ENCODE measurements around the gene NCOA3.

NCOA3 gene

DNA sequence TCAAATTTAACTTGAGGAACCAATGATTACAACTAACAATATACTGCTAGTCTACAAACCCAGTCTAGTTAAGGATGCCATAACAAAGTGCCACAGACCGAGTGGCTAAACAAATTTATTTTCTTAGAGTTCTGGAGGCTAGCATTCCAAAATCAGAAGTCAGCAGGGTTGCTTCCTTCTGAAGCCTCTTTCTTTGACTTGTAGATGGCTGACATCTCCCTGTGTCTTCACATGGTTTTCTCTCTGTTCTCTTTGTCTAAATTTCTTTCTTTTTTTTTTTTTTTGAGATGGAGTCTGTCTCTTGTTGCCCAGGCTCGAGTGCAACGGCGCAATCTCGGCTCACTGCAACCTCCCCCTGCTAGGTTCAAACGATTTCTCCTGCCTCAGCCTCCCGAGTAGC, 56.1 kb downstream of the NCOA3 start:
- peak overlapping the region; percentile 3; the same call in 1 of the 2 replicates for H3K4me3 ChIP-seq (ENCODE audit: low read length)
- H3K27me3 ChIP-seq (ENCODE audit: insufficient read depth, low read length): no peaks in the 10 kb centered on the region
- peak overlapping the region; percentile 2; the same call in 1 of the 2 replicates for H3K9ac ChIP-seq (ENCODE audit: low read depth, low read length)
- no peaks in the 10 kb centered on the region; the same call in 1 of the 2 replicates for H3K36me3 ChIP-seq (ENCODE audit: insufficient read depth, low read length)
- H3K27ac ChIP-seq (ENCODE audit: low read depth, low read length): peak overlapping the region; percentile 62; the same call in 1 of the 2 replicates
- 16% methylated on average over 6 of the region's 7 CpGs for WGBS
- H3K9me3 ChIP-seq (ENCODE audit: insufficient read depth, low read depth, low read length): no peaks in the 10 kb centered on the region
- peaks cover 38% of the 10 kb centered on the region for H3K4me1 ChIP-seq (ENCODE audit: insufficient read depth, low read length)

GRCh38 chr20:47558295-47559066, 56.8 kb downstream of the NCOA3 start:
- no peaks in the 10 kb centered on the region for H3K9me3 ChIP-seq (ENCODE audit: insufficient read depth, low read depth, low read length)
- WGBS: 77% methylated on average over 10 of the region's 10 CpGs
- no peaks in the 10 kb centered on the region for H3K27me3 ChIP-seq (ENCODE audit: insufficient read depth, low read length)
- peak overlapping the region; percentile 62; the same call in 1 of the 2 replicates for H3K27ac ChIP-seq (ENCODE audit: low read depth, low read length)
- H3K36me3 ChIP-seq (ENCODE audit: insufficient read depth, low read length): no peaks in the 10 kb centered on the region
- no peak overlapping the region for H3K4me3 ChIP-seq (ENCODE audit: low read length)
- peaks cover 38% of the 10 kb centered on the region for H3K4me1 ChIP-seq (ENCODE audit: insufficient read depth, low read length)
- H3K9ac ChIP-seq (ENCODE audit: low read depth, low read length): peak overlapping the region; percentile 1; the same call in 1 of the 2 replicates

GRCh38 chr20:47559141-47559540, 57.5 kb downstream of the NCOA3 start:
- Histone ChIP-seq H3K27me3 (ENCODE audit: insufficient read depth, low read length) (no peaks in the 10 kb centered on the region), H3K36me3 (ENCODE audit: insufficient read depth, low read length) (no peaks in the 10 kb centered on the region), H3K9ac (ENCODE audit: low read depth, low read length) (no peak overlapping the region), H3K4me1 (ENCODE audit: insufficient read depth, low read length) (peaks cover 38% of the 10 kb centered on the region), H3K9me3 (ENCODE audit: insufficient read depth, low read depth, low read length) (no peaks in the 10 kb centered on the region), H3K4me3 (ENCODE audit: low read length) (no peak overlapping the region), H3K27ac (ENCODE audit: low read depth, low read length) (no peak overlapping the region)

DNA sequence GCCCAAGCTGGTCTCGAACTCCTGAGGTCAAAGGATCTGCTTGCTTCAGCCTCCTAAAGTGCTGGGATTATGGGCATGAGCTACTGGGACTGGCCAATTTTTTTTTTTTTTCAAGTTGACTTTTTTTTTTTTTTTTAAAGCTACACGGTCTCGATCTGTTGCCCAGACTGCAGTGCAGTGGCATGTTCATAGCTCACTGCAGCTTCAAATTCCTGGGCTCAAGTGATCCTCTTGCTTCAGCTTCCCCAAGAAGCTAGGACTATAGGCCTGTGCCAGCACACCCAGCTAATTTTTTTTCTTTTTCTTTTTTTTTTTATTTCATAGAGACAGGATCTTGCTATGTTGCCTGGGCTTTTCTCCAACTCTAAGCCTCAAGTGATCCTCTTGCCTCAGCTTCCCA, 59.5 kb downstream of the NCOA3 start:
- Histone ChIP-seq H3K9me3 (ENCODE audit: insufficient read depth, low read depth, low read length) (no peaks in the 10 kb centered on the region), H3K27me3 (ENCODE audit: insufficient read depth, low read length) (no peaks in the 10 kb centered on the region), H3K9ac (ENCODE audit: low read depth, low read length) (no peak overlapping the region), H3K4me1 (ENCODE audit: insufficient read depth, low read length) (peaks cover 31% of the 10 kb centered on the region), H3K4me3 (ENCODE audit: low read length) (no peak overlapping the region), H3K36me3 (ENCODE audit: insufficient read depth, low read length) (no peaks in the 10 kb centered on the region), H3K27ac (ENCODE audit: low read depth, low read length) (no peak overlapping the region)
- WGBS: 85% methylated on average over 3 of the region's 3 CpGs

DNA sequence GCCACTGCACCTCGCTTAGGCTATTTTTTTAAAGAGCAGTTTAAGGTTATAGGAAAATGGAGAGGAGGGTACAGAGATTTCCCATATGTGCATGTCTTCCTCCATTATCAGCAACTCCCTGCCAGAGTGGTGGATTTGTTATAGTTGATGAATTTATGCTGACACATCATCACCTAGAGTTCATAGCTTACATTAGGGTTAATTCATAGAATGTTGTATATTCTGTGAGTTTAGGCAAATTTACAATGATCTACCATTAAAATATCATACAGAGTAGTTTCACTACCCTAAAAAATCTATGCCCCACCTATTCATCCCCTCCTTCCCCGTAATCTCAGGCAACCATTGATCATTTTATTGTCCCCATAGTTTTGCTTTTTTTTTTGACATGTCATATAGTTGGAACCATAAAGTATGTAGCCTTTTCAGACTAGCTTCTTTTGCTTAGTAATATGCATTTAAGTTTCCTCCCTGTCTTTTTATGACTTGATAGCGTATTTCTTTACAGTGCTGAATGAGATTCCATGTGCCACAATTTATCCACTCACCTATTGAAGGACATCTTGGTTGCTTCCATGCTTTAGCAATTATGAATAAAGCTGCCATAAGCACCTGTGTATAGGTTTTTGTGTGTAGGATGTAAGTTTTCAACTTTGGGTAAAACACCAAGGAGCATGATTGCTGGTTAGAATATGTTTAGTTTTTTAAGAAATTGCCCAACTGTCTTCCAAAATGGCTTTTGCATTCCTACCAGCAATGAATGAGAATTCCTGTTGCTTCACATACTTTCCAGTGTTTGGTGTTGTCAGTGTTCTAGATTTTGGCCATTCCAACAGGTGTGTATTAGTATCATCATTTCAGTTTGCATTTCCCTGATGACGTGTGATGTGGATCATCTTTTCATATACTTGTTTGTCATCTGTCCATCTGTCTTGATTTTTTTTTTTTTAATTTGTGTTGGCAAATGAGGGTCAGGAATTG, 60.2 kb downstream of the NCOA3 start:
- no peaks in the 10 kb centered on the region for H3K9me3 ChIP-seq (ENCODE audit: insufficient read depth, low read depth, low read length)
- H3K9ac ChIP-seq (ENCODE audit: low read depth, low read length): no peak overlapping the region
- no peak overlapping the region for H3K4me3 ChIP-seq (ENCODE audit: low read length)
- H3K27ac ChIP-seq (ENCODE audit: low read depth, low read length): no peak overlapping the region
- no peaks in the 10 kb centered on the region for H3K27me3 ChIP-seq (ENCODE audit: insufficient read depth, low read length)
- no peaks in the 10 kb centered on the region for H3K36me3 ChIP-seq (ENCODE audit: insufficient read depth, low read length)
- 93% methylated on average over 4 of the region's 4 CpGs for WGBS
- H3K4me1 ChIP-seq (ENCODE audit: insufficient read depth, low read length): peaks cover 25% of the 10 kb centered on the region

- Histone ChIP-seq H3K27ac (ENCODE audit: low read depth, low read length) (no peak overlapping the region), H3K27me3 (ENCODE audit: insufficient read depth, low read length) (no peaks in the 10 kb centered on the region), H3K4me3 (ENCODE audit: low read length) (no peak overlapping the region), H3K4me1 (ENCODE audit: insufficient read depth, low read length) (no peaks in the 10 kb centered on the region; the same call in 1 of the 2 replicates), H3K9ac (ENCODE audit: low read depth, low read length) (no peak overlapping the region), H3K36me3 (ENCODE audit: insufficient read depth, low read length) (no peaks in the 10 kb centered on the region), H3K9me3 (ENCODE audit: insufficient read depth, low read depth, low read length) (no peaks in the 10 kb centered on the region)
- 97% methylated on average over 3 of the region's 5 CpGs for WGBS
Observed at GRCh38 chr20:47566269-47566668, 64.6 kb downstream of the NCOA3 start.

DNA sequence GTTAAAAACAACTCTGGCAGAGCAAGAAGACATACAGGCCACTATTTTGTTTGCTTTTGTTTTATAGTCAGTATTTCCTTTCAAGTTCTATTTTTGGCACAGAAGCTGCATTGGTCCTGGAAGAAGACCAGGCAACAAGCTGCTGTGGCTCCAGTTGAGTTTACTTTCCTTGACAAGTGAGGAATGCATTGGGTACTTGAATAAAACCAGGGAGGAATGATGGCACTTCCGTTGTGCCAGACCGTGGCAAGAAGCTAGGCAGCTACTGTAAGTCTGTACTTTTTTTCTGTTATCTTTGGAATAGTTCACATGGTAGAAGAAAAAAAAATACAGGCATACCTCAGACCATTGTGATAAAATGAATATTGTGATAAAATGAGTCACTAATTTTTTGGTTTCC, 66.3 kb downstream of the NCOA3 start:
- H3K36me3 ChIP-seq (ENCODE audit: insufficient read depth, low read length): peaks cover 3% of the 10 kb centered on the region; the same call in 1 of the 2 replicates
- whole genome bisulfite sequencing: 94% methylated on average over 2 of the region's 2 CpGs
- H3K9me3 ChIP-seq (ENCODE audit: insufficient read depth, low read depth, low read length): 0 out of 2 replicates have a peak, but pooled peaks cover 6% of the 10 kb centered on the region
- H3K4me3 ChIP-seq (ENCODE audit: low read length): no peak overlapping the region
- peaks cover 4% of the 10 kb centered on the region for H3K4me1 ChIP-seq (ENCODE audit: insufficient read depth, low read length)
- H3K9ac ChIP-seq (ENCODE audit: low read depth, low read length): no peak overlapping the region
- no peak overlapping the region for H3K27ac ChIP-seq (ENCODE audit: low read depth, low read length)
- no peaks in the 10 kb centered on the region for H3K27me3 ChIP-seq (ENCODE audit: insufficient read depth, low read length)

DNA sequence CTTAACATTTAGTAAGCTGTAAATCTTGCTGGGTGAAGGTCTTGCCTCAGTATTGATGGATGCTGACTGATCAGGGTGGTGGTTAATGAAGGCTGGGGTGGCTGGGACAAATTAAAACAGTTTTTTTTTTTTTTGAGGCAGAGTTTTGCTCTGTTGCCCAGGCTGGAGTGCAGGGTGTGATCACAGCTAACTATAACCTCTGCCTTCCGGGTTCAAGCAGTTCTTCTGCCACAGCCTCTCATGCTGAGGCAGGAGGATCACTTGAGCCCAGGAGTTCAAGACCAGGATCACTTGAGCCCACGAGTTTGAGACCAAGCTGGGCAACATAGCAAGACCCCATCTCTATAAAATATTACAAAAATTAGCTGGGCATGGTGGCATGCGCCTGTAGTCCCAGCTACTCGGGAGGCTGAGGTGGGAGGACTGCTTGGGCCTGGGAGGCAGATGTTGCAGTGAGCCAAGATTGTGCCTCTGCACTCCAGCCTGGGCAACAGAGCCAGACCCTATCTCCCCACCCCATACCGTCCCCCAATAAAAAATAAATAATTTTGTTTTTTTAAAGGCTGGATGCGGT, 67.2 kb downstream of the NCOA3 start:
- 82% methylated on average over 5 of the region's 6 CpGs for WGBS
- Histone ChIP-seq H3K36me3 (ENCODE audit: insufficient read depth, low read length) (peaks cover 3% of the 10 kb centered on the region; the same call in 1 of the 2 replicates), H3K4me1 (ENCODE audit: insufficient read depth, low read length) (peaks cover 13% of the 10 kb centered on the region)

DNA sequence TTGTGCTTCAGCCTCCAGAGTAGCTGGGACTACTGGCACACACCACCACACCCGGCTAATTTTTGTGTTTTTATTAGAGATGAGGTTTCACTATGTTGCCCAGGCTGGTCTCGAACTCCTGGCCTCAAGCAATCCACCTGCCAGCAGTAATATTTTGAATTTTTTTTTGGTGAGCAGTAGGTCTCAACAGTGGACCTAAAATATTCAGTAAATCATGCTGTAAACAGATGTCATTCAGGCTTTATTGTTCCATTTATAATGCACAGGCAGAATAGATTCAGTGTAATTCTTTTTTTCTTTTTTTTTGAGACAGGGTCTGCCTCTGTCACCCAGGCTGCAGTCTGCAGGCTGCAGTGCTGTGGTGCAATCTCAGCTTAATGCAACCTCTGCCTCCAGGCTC, 69.7 kb downstream of the NCOA3 start:
- H3K4me1 ChIP-seq (ENCODE audit: insufficient read depth, low read length): peaks cover 38% of the 10 kb centered on the region
- no peak overlapping the region for H3K27ac ChIP-seq (ENCODE audit: low read depth, low read length)
- H3K36me3 ChIP-seq (ENCODE audit: insufficient read depth, low read length): peaks cover 3% of the 10 kb centered on the region; the same call in 1 of the 2 replicates
- H3K9me3 ChIP-seq (ENCODE audit: insufficient read depth, low read depth, low read length): 0 out of 2 replicates have a peak, but pooled peaks cover 6% of the 10 kb centered on the region
- no peak overlapping the region for H3K9ac ChIP-seq (ENCODE audit: low read depth, low read length)
- 100% methylated on average over 2 of the region's 2 CpGs for WGBS
- no peak overlapping the region for H3K4me3 ChIP-seq (ENCODE audit: low read length)
- H3K27me3 ChIP-seq (ENCODE audit: insufficient read depth, low read length): no peaks in the 10 kb centered on the region

More for the DNA sequence above, 67.2 kb downstream of the NCOA3 start:
- no peaks in the 10 kb centered on the region for H3K27me3 ChIP-seq (ENCODE audit: insufficient read depth, low read length)
- no peak overlapping the region for H3K4me3 ChIP-seq (ENCODE audit: low read length)
- no peak overlapping the region for H3K27ac ChIP-seq (ENCODE audit: low read depth, low read length)
- 0 out of 2 replicates have a peak, but pooled peaks cover 6% of the 10 kb centered on the region for H3K9me3 ChIP-seq (ENCODE audit: insufficient read depth, low read depth, low read length)
- no peak overlapping the region for H3K9ac ChIP-seq (ENCODE audit: low read depth, low read length)

DNA sequence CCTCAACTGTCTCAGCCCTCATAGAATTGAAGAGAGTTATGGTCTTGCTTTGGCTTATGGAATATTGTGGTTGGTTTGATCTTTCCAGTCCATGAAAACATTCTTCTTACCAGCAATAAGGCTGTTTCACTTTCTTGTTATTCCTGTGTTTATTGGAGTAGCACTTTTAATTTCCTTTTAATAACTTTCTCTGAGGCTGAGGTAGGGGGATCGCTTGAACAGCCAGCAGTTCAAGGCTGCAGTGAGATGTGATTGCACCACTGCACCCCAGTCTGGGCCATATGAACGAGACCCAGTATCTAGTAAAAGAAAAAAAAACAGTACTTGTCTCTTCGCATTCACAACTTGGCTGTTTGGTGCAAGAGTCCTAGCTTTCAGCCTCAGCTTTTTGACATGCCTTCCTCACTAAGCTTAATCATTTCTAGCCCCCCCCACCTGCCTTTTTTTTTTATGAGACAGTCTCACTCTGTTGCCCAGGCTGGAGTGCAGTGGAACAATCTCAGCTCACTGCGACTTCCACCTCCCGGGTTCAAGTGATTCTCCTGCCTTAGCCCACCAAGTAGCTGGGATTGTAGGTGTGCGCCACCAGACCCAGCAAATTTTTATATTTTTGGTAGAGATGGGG, 70.5 kb downstream of the NCOA3 start:
- no peaks in the 10 kb centered on the region for H3K27me3 ChIP-seq (ENCODE audit: insufficient read depth, low read length)
- peaks cover 45% of the 10 kb centered on the region for H3K4me1 ChIP-seq (ENCODE audit: insufficient read depth, low read length)
- peaks cover 3% of the 10 kb centered on the region; the same call in 1 of the 2 replicates for H3K36me3 ChIP-seq (ENCODE audit: insufficient read depth, low read length)
- H3K9ac ChIP-seq (ENCODE audit: low read depth, low read length): no peak overlapping the region
- 0 out of 2 replicates have a peak, but pooled peaks cover 6% of the 10 kb centered on the region for H3K9me3 ChIP-seq (ENCODE audit: insufficient read depth, low read depth, low read length)
- H3K4me3 ChIP-seq (ENCODE audit: low read length): no peak overlapping the region
- WGBS: 93% methylated on average over 6 of the region's 6 CpGs
- no peak overlapping the region for H3K27ac ChIP-seq (ENCODE audit: low read depth, low read length)

All from HUES64 (cell line).